ENCODE results near the gene MYO7B. TPM values are rescaled to one million over a fixed set of nuclear protein-coding genes. Genes with fewer than 3 reads are reported as not detected.

Gene MYO7B
- polyA plus RNA-seq, 4 donors, result 85.6 to 617 (median 462) TPM

GRCh38 chr2:127506510-127506909 lies 29.0 kb upstream of the MYO7B start:
- Histone ChIP-seq H3K27ac (ENCODE audit: low read depth in 1 of 3, low read length in 2 of 3) (no peak overlapping the region), H3K36me3 (ENCODE audit: control insufficient read depth in 3 of 3, insufficient read depth in 2 of 3, low read depth in 1 of 3, low read length in 3 of 3) (peaks cover 12 to 21% (median 14%) of the 10 kb centered on the region in 3 donors), H3K4me1 (ENCODE audit: control insufficient read depth in 3 of 3, insufficient read depth in 2 of 3, low read depth in 1 of 3, low read length in 2 of 3) (peaks cover 6 to 24% (median 8%) of the 10 kb centered on the region in 3 donors), H3K4me3 (ENCODE audit: low read depth in 1 of 3, low read length in 3 of 3) (no peak overlapping the region), H3K9me3 (ENCODE audit: control insufficient read depth in 2 of 2, insufficient read depth in 1 of 2, low read depth in 1 of 2, low read length in 1 of 2) (no peaks in the 10 kb centered on the region), H3K27me3 (ENCODE audit: control insufficient read depth in 3 of 3, insufficient read depth in 3 of 3, low read length in 3 of 3) (no peaks in the 10 kb centered on the region)
- FAIRE-seq (no peak), DNase-seq (no peak)
- WGBS, 3 donors, result 70 to 81% (median 74%) methylated on average over 1 of the region's 1 CpG

DNA sequence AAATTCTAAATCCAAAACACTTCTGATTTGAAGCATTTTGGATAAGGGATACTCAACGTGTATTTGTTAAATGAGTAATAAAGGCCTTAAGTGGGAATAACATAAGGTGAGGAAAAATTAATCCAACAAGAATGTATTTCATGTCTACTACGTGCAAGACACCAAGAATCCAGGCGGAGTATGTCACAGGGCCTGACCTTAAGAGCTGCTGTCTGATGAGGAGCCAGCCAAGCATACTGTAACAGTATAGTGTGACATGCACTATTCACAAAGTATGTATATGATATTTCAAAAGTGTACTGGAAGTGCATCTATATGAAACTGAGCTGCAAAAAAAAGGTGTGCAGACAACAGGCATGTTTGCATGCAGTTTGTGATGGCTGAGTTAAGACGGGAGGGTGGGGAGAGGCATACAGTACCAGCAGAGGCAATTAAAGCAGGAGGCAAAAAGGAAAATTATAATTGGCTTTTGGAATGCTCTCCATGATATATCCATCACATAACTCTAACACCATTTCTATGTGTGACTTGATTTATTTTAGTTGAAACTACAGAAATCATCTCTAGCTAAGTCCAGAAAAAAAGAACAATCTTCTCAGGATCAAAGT lies 27.4 kb upstream of the MYO7B start:
- Histone ChIP-seq H3K27me3 (ENCODE audit: control insufficient read depth in 3 of 3, insufficient read depth in 3 of 3, low read length in 3 of 3) (no peaks in the 10 kb centered on the region), H3K36me3 (ENCODE audit: control insufficient read depth in 3 of 3, insufficient read depth in 2 of 3, low read depth in 1 of 3, low read length in 3 of 3) (peaks cover 8 to 14% (median 9%) of the 10 kb centered on the region in 3 donors), H3K4me3 (ENCODE audit: low read depth in 1 of 3, low read length in 3 of 3) (no peak overlapping the region), H3K9me3 (ENCODE audit: control insufficient read depth in 2 of 2, insufficient read depth in 1 of 2, low read depth in 1 of 2, low read length in 1 of 2) (no peaks in the 10 kb centered on the region), H3K4me1 (ENCODE audit: control insufficient read depth in 3 of 3, insufficient read depth in 2 of 3, low read depth in 1 of 3, low read length in 2 of 3) (peaks cover 8 to 31% (median 12%) of the 10 kb centered on the region in 3 donors), H3K27ac (ENCODE audit: low read depth in 1 of 3, low read length in 2 of 3) (peak overlapping the region in 2 of 3 donors; percentile 60 to 74)
- DNase-seq (no peak), FAIRE-seq (peak; percentile 55)
- 70 to 82% (median 79%) methylated on average over 4 of the region's 4 CpGs for WGBS, 3 donors

GRCh38 chr2:127508631-127509034 lies 26.9 kb upstream of the MYO7B start:
- H3K9me3 ChIP-seq (ENCODE audit: control insufficient read depth in 2 of 2, insufficient read depth in 1 of 2, low read depth in 1 of 2, low read length in 1 of 2), result no peaks in the 10 kb centered on the region
- peaks cover 8 to 31% (median 12%) of the 10 kb centered on the region in 3 donors for H3K4me1 ChIP-seq (ENCODE audit: control insufficient read depth in 3 of 3, insufficient read depth in 2 of 3, low read depth in 1 of 3, low read length in 2 of 3)
- H3K4me3 ChIP-seq (ENCODE audit: low read depth in 1 of 3, low read length in 3 of 3), result no peak overlapping the region
- no peak for FAIRE-seq
- 6 to 22% (median 16%) methylated on average over 3 of the region's 3 CpGs for WGBS, 3 donors
- DNase-seq, result peak; percentile 19 to 59
- no peaks in the 10 kb centered on the region for H3K27me3 ChIP-seq (ENCODE audit: control insufficient read depth in 3 of 3, insufficient read depth in 3 of 3, low read length in 3 of 3)
- peaks cover 8 to 11% (median 9%) of the 10 kb centered on the region in 3 donors for H3K36me3 ChIP-seq (ENCODE audit: control insufficient read depth in 3 of 3, insufficient read depth in 2 of 3, low read depth in 1 of 3, low read length in 3 of 3)
- H3K27ac ChIP-seq (ENCODE audit: low read depth in 1 of 3, low read length in 2 of 3), result peak overlapping the region in 1 of 3 donors; percentile 74

GRCh38 chr2:127510073-127510472 lies 25.4 kb upstream of the MYO7B start:
- H3K4me1 ChIP-seq (ENCODE audit: control insufficient read depth in 3 of 3, insufficient read depth in 2 of 3, low read depth in 1 of 3, low read length in 2 of 3), result peaks cover 8 to 31% (median 12%) of the 10 kb centered on the region in 3 donors
- no peaks in the 10 kb centered on the region for H3K9me3 ChIP-seq (ENCODE audit: control insufficient read depth in 2 of 2, insufficient read depth in 1 of 2, low read depth in 1 of 2, low read length in 1 of 2)
- DNase-seq (peak; percentile 83 to 89), FAIRE-seq (no peak)
- H3K36me3 ChIP-seq (ENCODE audit: control insufficient read depth in 3 of 3, insufficient read depth in 2 of 3, low read depth in 1 of 3, low read length in 3 of 3), result peaks cover 3 to 17% (median 7%) of the 10 kb centered on the region in 3 donors
- no peaks in the 10 kb centered on the region for H3K27me3 ChIP-seq (ENCODE audit: control insufficient read depth in 3 of 3, insufficient read depth in 3 of 3, low read length in 3 of 3)
- peak overlapping the region in 2 of 3 donors; percentile 22 to 74 for H3K27ac ChIP-seq (ENCODE audit: low read depth in 1 of 3, low read length in 2 of 3)
- WGBS, 3 donors, result 19 to 69% (median 64%) methylated on average over 2 of the region's 2 CpGs
- no peak overlapping the region for H3K4me3 ChIP-seq (ENCODE audit: low read depth in 1 of 3, low read length in 3 of 3)

DNA sequence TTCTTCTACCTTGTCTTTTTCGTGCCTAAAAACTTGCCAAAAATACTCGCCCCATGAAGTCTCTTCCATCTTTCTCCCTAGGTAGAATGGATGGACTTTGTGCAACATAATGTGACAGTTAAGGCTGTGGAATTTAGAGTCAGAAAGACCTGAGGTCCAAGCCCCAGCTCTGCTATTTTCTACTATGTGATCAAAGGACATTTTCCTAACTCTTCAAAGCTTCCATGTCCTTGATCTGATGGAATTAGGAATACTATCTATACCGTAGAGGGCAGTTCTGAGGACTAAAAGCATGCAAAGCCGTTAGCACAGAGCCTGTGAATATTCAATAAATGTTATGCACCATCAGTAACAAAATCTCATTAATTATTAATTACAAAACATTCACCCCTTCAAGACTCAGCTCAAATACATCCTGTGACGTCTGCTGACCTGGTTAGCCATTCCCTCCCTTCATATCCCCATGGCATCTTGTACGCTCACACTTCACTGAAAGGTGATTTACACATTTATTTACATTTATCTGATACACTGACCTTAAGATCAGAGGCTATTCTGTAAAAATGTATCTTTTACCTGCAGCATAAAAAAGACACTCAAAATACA lies 24.3 kb upstream of the MYO7B start:
- no peak for DNase-seq
- H3K4me3 ChIP-seq (ENCODE audit: low read depth in 1 of 3, low read length in 3 of 3), result no peak overlapping the region
- FAIRE-seq, result no peak
- H3K27ac ChIP-seq (ENCODE audit: low read depth in 1 of 3, low read length in 2 of 3), result peak overlapping the region in 1 of 3 donors; percentile 74
- WGBS, 3 donors, result 64 to 83% (median 73%) methylated on average over 6 of the region's 6 CpGs
- no peaks in the 10 kb centered on the region for H3K27me3 ChIP-seq (ENCODE audit: control insufficient read depth in 3 of 3, insufficient read depth in 3 of 3, low read length in 3 of 3)
- H3K9me3 ChIP-seq (ENCODE audit: control insufficient read depth in 2 of 2, insufficient read depth in 1 of 2, low read depth in 1 of 2, low read length in 1 of 2), result no peaks in the 10 kb centered on the region
- H3K4me1 ChIP-seq (ENCODE audit: control insufficient read depth in 3 of 3, insufficient read depth in 2 of 3, low read depth in 1 of 3, low read length in 2 of 3), result peaks cover 8 to 31% (median 14%) of the 10 kb centered on the region in 3 donors
- H3K36me3 ChIP-seq (ENCODE audit: control insufficient read depth in 3 of 3, insufficient read depth in 2 of 3, low read depth in 1 of 3, low read length in 3 of 3), result peaks cover 0 to 22% (median 8%) of the 10 kb centered on the region in 3 donors

- no peak for FAIRE-seq
- peaks cover 8 to 31% (median 14%) of the 10 kb centered on the region in 3 donors for H3K4me1 ChIP-seq (ENCODE audit: control insufficient read depth in 3 of 3, insufficient read depth in 2 of 3, low read depth in 1 of 3, low read length in 2 of 3)
These were observed 23.6 kb upstream of the MYO7B start for GRCh38 chr2:127511917-127512316.

DNA sequence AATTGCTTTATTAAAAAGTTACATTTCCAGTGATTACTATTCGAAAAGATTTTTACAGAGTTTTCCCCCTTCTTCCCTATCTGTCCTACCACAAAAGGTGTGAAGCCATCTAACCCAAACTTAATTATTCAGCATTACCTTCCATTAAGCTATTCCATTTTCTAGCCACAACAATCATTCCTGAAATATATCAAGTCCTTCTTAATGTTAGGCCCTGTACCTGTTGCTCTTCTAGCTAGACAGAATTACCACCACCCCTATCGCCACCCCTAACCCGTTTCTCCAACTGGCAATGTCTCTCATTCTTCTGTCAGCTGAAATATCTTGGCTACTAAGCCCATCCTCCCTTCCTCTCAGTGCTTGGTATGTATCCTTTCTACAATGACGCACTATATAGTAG lies 23.1 kb upstream of the MYO7B start:
- WGBS, 3 donors, result 93 to 97% (median 94%) methylated on average over 4 of the region's 4 CpGs
- Histone ChIP-seq H3K9me3 (ENCODE audit: control insufficient read depth in 2 of 2, insufficient read depth in 1 of 2, low read depth in 1 of 2, low read length in 1 of 2) (no peaks in the 10 kb centered on the region), H3K4me3 (ENCODE audit: low read depth in 1 of 3, low read length in 3 of 3) (no peak overlapping the region), H3K4me1 (ENCODE audit: control insufficient read depth in 3 of 3, insufficient read depth in 2 of 3, low read depth in 1 of 3, low read length in 2 of 3) (peaks cover 8 to 29% (median 14%) of the 10 kb centered on the region in 3 donors), H3K36me3 (ENCODE audit: control insufficient read depth in 3 of 3, insufficient read depth in 2 of 3, low read depth in 1 of 3, low read length in 3 of 3) (peaks cover 0 to 26% (median 9%) of the 10 kb centered on the region in 3 donors), H3K27ac (ENCODE audit: low read depth in 1 of 3, low read length in 2 of 3) (no peak overlapping the region), H3K27me3 (ENCODE audit: control insufficient read depth in 3 of 3, insufficient read depth in 3 of 3, low read length in 3 of 3) (no peaks in the 10 kb centered on the region)
- FAIRE-seq, result no peak
- no peak for DNase-seq

More at GRCh38 chr2:127511917-127512316, 23.6 kb upstream of the MYO7B start:
- 52 to 77% (median 59%) methylated on average over 1 of the region's 1 CpG for WGBS, 3 donors
- Histone ChIP-seq H3K9me3 (ENCODE audit: control insufficient read depth in 2 of 2, insufficient read depth in 1 of 2, low read depth in 1 of 2, low read length in 1 of 2) (no peaks in the 10 kb centered on the region), H3K27me3 (ENCODE audit: control insufficient read depth in 3 of 3, insufficient read depth in 3 of 3, low read length in 3 of 3) (no peaks in the 10 kb centered on the region), H3K4me3 (ENCODE audit: low read depth in 1 of 3, low read length in 3 of 3) (no peak overlapping the region), H3K36me3 (ENCODE audit: control insufficient read depth in 3 of 3, insufficient read depth in 2 of 3, low read depth in 1 of 3, low read length in 3 of 3) (peaks cover 0 to 26% (median 8%) of the 10 kb centered on the region in 3 donors), H3K27ac (ENCODE audit: low read depth in 1 of 3, low read length in 2 of 3) (peak overlapping the region in 2 of 3 donors; percentile 14 to 74)
- no peak for DNase-seq

- DNase-seq (no peak), FAIRE-seq (no peak)
- Histone ChIP-seq H3K9me3 (ENCODE audit: control insufficient read depth in 2 of 2, insufficient read depth in 1 of 2, low read depth in 1 of 2, low read length in 1 of 2) (no peaks in the 10 kb centered on the region), H3K27ac (ENCODE audit: low read depth in 1 of 3, low read length in 2 of 3) (no peak overlapping the region), H3K4me1 (ENCODE audit: control insufficient read depth in 3 of 3, insufficient read depth in 2 of 3, low read depth in 1 of 3, low read length in 2 of 3) (peaks cover 6 to 23% (median 10%) of the 10 kb centered on the region in 3 donors), H3K4me3 (ENCODE audit: low read depth in 1 of 3, low read length in 3 of 3) (no peak overlapping the region), H3K36me3 (ENCODE audit: control insufficient read depth in 3 of 3, insufficient read depth in 2 of 3, low read depth in 1 of 3, low read length in 3 of 3) (peaks cover 0 to 35% (median 13%) of the 10 kb centered on the region in 3 donors), H3K27me3 (ENCODE audit: control insufficient read depth in 3 of 3, insufficient read depth in 3 of 3, low read length in 3 of 3) (no peaks in the 10 kb centered on the region)
- 80 to 83% (median 80%) methylated on average over 10 of the region's 10 CpGs for WGBS, 3 donors
These were observed 21.4 kb upstream of the MYO7B start for GRCh38 chr2:127514076-127514475.

Measured in small intestine (tissue), 7 donors.